C4-2B (cell line): ENCODE measurements around the gene PON2.

Experiments used
- ZFX ChIP-seq: fragments of 450-650 bp; IDR thresholded peaks from 2 replicates; pipeline ENCODE4 v1.6.1; 2017
- TF ChIP-seq, protein P1 (sequence below): fragments of 450-650 bp; conservative IDR thresholded peaks from 2 replicates; pipeline ENCODE4 v1.5.1; 2017; ENCODE audit warnings: mild to moderate bottlenecking

DNA sequence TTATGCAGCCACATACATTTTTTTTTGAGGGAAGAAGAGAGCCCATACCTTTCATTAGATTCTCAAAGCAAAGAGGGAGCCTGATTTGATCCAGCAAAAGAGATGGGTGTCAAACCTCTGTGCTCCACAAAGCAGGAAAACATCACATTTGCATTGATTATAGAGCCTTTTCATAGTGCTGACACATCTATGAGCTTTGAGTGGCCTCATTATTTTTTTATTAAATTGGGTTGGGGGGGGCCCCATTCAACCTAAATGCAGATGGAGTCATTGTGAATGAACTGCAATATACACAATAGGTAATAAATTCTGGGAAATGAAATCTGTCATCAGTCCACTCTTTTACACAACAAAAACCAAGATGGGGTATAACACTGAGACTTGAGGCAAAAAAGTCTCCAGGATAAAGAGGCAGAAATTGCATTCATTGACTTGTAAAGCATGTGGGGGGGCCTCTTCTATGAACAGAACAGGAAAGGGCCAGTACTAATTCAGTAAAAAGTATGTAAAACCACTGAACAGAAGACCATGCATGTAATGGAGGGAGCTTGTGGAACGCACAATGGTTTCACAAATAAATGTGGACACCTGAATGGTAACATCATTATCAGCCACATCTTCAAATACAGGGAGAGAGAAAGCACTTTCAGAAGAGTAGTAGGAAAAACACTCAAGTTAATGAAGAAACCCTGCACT is 33.2 kb upstream of the PON2 start:
- TF ChIP-seq, protein P1, sequence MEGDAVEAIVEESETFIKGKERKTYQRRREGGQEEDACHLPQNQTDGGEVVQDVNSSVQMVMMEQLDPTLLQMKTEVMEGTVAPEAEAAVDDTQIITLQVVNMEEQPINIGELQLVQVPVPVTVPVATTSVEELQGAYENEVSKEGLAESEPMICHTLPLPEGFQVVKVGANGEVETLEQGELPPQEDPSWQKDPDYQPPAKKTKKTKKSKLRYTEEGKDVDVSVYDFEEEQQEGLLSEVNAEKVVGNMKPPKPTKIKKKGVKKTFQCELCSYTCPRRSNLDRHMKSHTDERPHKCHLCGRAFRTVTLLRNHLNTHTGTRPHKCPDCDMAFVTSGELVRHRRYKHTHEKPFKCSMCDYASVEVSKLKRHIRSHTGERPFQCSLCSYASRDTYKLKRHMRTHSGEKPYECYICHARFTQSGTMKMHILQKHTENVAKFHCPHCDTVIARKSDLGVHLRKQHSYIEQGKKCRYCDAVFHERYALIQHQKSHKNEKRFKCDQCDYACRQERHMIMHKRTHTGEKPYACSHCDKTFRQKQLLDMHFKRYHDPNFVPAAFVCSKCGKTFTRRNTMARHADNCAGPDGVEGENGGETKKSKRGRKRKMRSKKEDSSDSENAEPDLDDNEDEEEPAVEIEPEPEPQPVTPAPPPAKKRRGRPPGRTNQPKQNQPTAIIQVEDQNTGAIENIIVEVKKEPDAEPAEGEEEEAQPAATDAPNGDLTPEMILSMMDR = no peak
- TF ChIP-seq ZFX = no peak
